H9 (cell line): ENCODE data around the gene HSPB8. TPM values are rescaled to one million over a fixed set of nuclear protein-coding genes. Genes with fewer than 3 reads are reported as not detected.

Experiments used
- DNase-seq: peaks from one replicate; pipeline ENCODE4 v3.0.0-alpha.2; 2017
- H2AFZ ChIP-seq: one replicate; pipeline ENCODE4 v1.6.1; 2013; ENCODE audit warnings: mild to moderate bottlenecking, low read length, control low read depth, moderate library complexity
- H2AK5ac ChIP-seq: 2 replicates; pipeline ENCODE4 v1.6.1; 2013; ENCODE audit warnings: low read length, control low read depth, mixed read lengths; ENCODE audit not compliant: insufficient read length
- H2BK120ac ChIP-seq: one replicate; pipeline ENCODE4 v1.6.1; 2013; ENCODE audit warnings: low read depth, mild to moderate bottlenecking, low read length, control low read depth, inconsistent platforms; ENCODE audit not compliant: poor library complexity, severe bottlenecking
- H2BK12ac ChIP-seq: 2 replicates; pipeline ENCODE4 v1.6.1; 2013; ENCODE audit warnings: low read length, control low read depth, mixed read lengths, low read depth; ENCODE audit not compliant: insufficient read length
- H2BK15ac ChIP-seq: 2 replicates; pipeline ENCODE4 v1.6.1; 2013; ENCODE audit warnings: low read depth, low read length, control low read depth
- H2BK20ac ChIP-seq: one replicate; pipeline ENCODE4 v1.6.1; 2013; ENCODE audit warnings: low read depth, mild to moderate bottlenecking, low read length, control low read depth, inconsistent platforms; ENCODE audit not compliant: poor library complexity, severe bottlenecking
- H2BK5ac ChIP-seq: 2 replicates; pipeline ENCODE4 v1.6.1; 2013; ENCODE audit warnings: low read length, control low read depth, mixed read lengths; ENCODE audit not compliant: insufficient read length
- H3K14ac ChIP-seq: 2 replicates; pipeline ENCODE4 v1.6.1; 2013; ENCODE audit warnings: low read length, control low read depth; ENCODE audit not compliant: insufficient read depth
- H3K18ac ChIP-seq: 2 replicates; pipeline ENCODE4 v1.6.1; 2013; ENCODE audit warnings: low read depth, mild to moderate bottlenecking, mixed read lengths, low read length, control low read depth; ENCODE audit not compliant: insufficient read length
- H3K23ac ChIP-seq: 2 replicates; pipeline ENCODE4 v1.6.1; 2013; ENCODE audit warnings: low read length, control low read depth, mixed read lengths, low read depth; ENCODE audit not compliant: insufficient read length
- H3K23me2 ChIP-seq: 2 replicates; pipeline ENCODE4 v1.6.1; 2013; ENCODE audit warnings: low read depth, mild to moderate bottlenecking, mixed read lengths, low read length, control low read depth; ENCODE audit not compliant: insufficient read length, poor library complexity, severe bottlenecking
- H3K27ac ChIP-seq: 2 replicates; pipeline ENCODE4 v1.5.1; 2013; ENCODE audit warnings: low read length, control low read depth, mixed read lengths, low read depth; ENCODE audit not compliant: insufficient read length
- H3K27me3 ChIP-seq: 2 replicates; pipeline ENCODE4 v1.6.1; 2013; ENCODE audit warnings: low read length, control low read depth, inconsistent platforms; ENCODE audit not compliant: insufficient read depth
- H3K4ac ChIP-seq: 2 replicates; pipeline ENCODE4 v1.6.1; 2013; ENCODE audit warnings: low read depth, mild to moderate bottlenecking, control low read depth, inconsistent platforms, low read length, moderate library complexity
- H3K4me1 ChIP-seq: 2 replicates; pipeline ENCODE4 v1.6.1; 2013; ENCODE audit warnings: low read length, control low read depth, inconsistent platforms; ENCODE audit not compliant: insufficient read depth
- H3K4me2 ChIP-seq: 2 replicates; pipeline ENCODE4 v1.6.1; 2013; ENCODE audit warnings: low read length, control low read depth, mixed read lengths; ENCODE audit not compliant: insufficient read length, insufficient read depth
- H3K56ac ChIP-seq: 2 replicates; pipeline ENCODE4 v1.6.1; 2013; ENCODE audit warnings: low read depth, mild to moderate bottlenecking, mixed read lengths, low read length, control low read depth; ENCODE audit not compliant: insufficient read length
- H3K79me1 ChIP-seq: 2 replicates; pipeline ENCODE4 v1.6.1; 2013; ENCODE audit warnings: low read depth, mild to moderate bottlenecking, moderate library complexity, low read length, control low read depth, inconsistent platforms; ENCODE audit not compliant: insufficient read depth, poor library complexity, severe bottlenecking
- H3K79me2 ChIP-seq: 2 replicates; pipeline ENCODE4 v1.6.1; 2013; ENCODE audit warnings: low read length, control low read depth, inconsistent platforms; ENCODE audit not compliant: insufficient read depth
- H3K9ac ChIP-seq: 2 replicates; pipeline ENCODE4 v1.6.1; 2013; ENCODE audit warnings: low read length, control low read depth, mixed read lengths; ENCODE audit not compliant: insufficient read length; ENCODE audit errors: extremely low read depth
- H3K9me3 ChIP-seq: one replicate; pipeline ENCODE4 v1.6.1; 2013; ENCODE audit warnings: low read depth, low read length, inconsistent platforms; ENCODE audit not compliant: control insufficient read depth
- H3T11ph ChIP-seq: one replicate; pipeline ENCODE4 v1.6.1; 2013; ENCODE audit warnings: mild to moderate bottlenecking, low read length, control low read depth, inconsistent platforms
- H4K20me1 ChIP-seq: one replicate; pipeline ENCODE4 v1.6.1; 2013; ENCODE audit not compliant: control insufficient read depth, insufficient read length, insufficient read depth
- H4K5ac ChIP-seq: 2 replicates; pipeline ENCODE4 v1.6.1; 2013; ENCODE audit warnings: low read depth, mild to moderate bottlenecking, mixed read lengths, low read length, control low read depth; ENCODE audit not compliant: insufficient read length
- H4K8ac ChIP-seq: replicated peaks from 2 replicates; pipeline ENCODE4 v1.6.1; 2013; ENCODE audit warnings: low read length, control low read depth, mixed read lengths, low read depth; ENCODE audit not compliant: insufficient read length
- H4K91ac ChIP-seq: 2 replicates; pipeline ENCODE4 v1.6.1; 2013; ENCODE audit warnings: low read depth, mild to moderate bottlenecking, moderate library complexity, mixed read lengths, low read length, control low read depth; ENCODE audit not compliant: insufficient read length
- H3K27ac Mint-ChIP-seq, 3 experiments: 2 replicates in 2 of 3; 3 replicates in 1 of 3; pipeline ENCODE4 v1.8.0; 2020 to 2021; ENCODE audit warnings: mixed read lengths in 3 of 3, mild to moderate bottlenecking in 1 of 3, moderate library complexity in 1 of 3
- H3K27me3 Mint-ChIP-seq: 2 replicates; pipeline ENCODE4 v1.8.0; 2021; ENCODE audit warnings: low read depth, mild to moderate bottlenecking, moderate library complexity, mixed read lengths
- H3K36me3 Mint-ChIP-seq, 3 experiments: 2 replicates in 2 of 3; 3 replicates in 1 of 3; pipeline ENCODE4 v1.8.0; 2020 to 2021; ENCODE audit warnings: low read depth in 3 of 3, mixed read lengths in 3 of 3; ENCODE audit not compliant: insufficient read depth in 1 of 3
- H3K4me1 Mint-ChIP-seq, 2 experiments: 2 replicates each; pipeline ENCODE4 v1.8.0; 2020; ENCODE audit warnings: mixed read lengths in 2 of 2
- H3K4me3 Mint-ChIP-seq, 2 experiments: 2 replicates in 1 of 2; 3 replicates in 1 of 2; pipeline ENCODE4 v1.8.0; 2020 to 2021; ENCODE audit warnings: mild to moderate bottlenecking in 2 of 2, mixed read lengths in 2 of 2, moderate library complexity in 1 of 2
- H3K9me3 Mint-ChIP-seq, 2 experiments: 2 replicates in 1 of 2; 3 replicates in 1 of 2; pipeline ENCODE4 v1.8.0; 2020; ENCODE audit warnings: mild to moderate bottlenecking in 2 of 2, mixed read lengths in 2 of 2, moderate library complexity in 1 of 2
- CTCF ChIP-seq: fragments of 200-600 bp; sonication (generic); conservative IDR thresholded peaks from 3 replicates; pipeline ENCODE4 v1.8.0; 2021; ENCODE audit warnings: antibody characterized with exemption, mild to moderate bottlenecking
- WGBS: extraction: QIAGEN DNeasy Blood & Tissue Kit; methylation state at CpG from one replicate; pipeline ENCODE4 v1.1.7; 2013; ENCODE audit warnings: missing lambda C conversion rate, low lambda C conversion rate, mixed read lengths; ENCODE audit not compliant: insufficient read length; ENCODE audit errors: extremely low coverage; 5-methylcytosine and 5-hydroxymethylcytosine counted together
- total RNA-seq: library from RNA; stranded (reverse); gene quantifications from 2 replicates; pipeline ENCODE4 v1.2.1, GENCODE V29; 2021

Gene HSPB8
- total RNA-seq, 1 experiment from 2014 or later = 3.0 TPM

GRCh38 chr12:119158402-119158801 lies 20.3 kb upstream of the HSPB8 start:
- peaks cover 9% of the 10 kb centered on the region for H3K23me2 ChIP-seq
- H3K23ac ChIP-seq = no peak overlapping the region
- no peak overlapping the region for H2BK120ac ChIP-seq
- no peak overlapping the region for H4K5ac ChIP-seq
- H3K27me3 Mint-ChIP-seq = peaks cover 3% of the 10 kb centered on the region
- H3K27ac ChIP-seq = no peak overlapping the region
- H2BK20ac ChIP-seq = no peak overlapping the region
- H4K8ac ChIP-seq = no peak overlapping the region
- H3K9ac ChIP-seq = no peak overlapping the region
- DNase-seq = no peak
- peaks cover 9 to 22% of the 10 kb centered on the region in 2 experiments for H3K4me1 Mint-ChIP-seq
- H3K9me3 ChIP-seq = no peaks in the 10 kb centered on the region
- no peak overlapping the region for H3K18ac ChIP-seq
- H2BK5ac ChIP-seq = no peak overlapping the region
- H3T11ph ChIP-seq = no peak overlapping the region
- WGBS = no CpG with 5 or more reads among the region's 7 CpGs
- H3K9me3 Mint-ChIP-seq = no peaks in the 10 kb centered on the region; a peak in 1 of 5 replicates
- no peak overlapping the region for H2BK15ac ChIP-seq
- no peaks in the 10 kb centered on the region for H3K27me3 ChIP-seq
- no peak overlapping the region for H3K56ac ChIP-seq
- H2BK12ac ChIP-seq = no peak overlapping the region
- H3K4me2 ChIP-seq = no peak overlapping the region
- H3K27ac Mint-ChIP-seq = no peak overlapping the region
- H3K79me2 ChIP-seq = no peaks in the 10 kb centered on the region
- peaks cover 7 to 10% (median 7%) of the 10 kb centered on the region in 3 experiments; a peak in 3 of 7 replicates for H3K36me3 Mint-ChIP-seq
- no peak overlapping the region for H4K91ac ChIP-seq
- no peaks in the 10 kb centered on the region for H4K20me1 ChIP-seq
- no peak overlapping the region for H3K14ac ChIP-seq
- no peak overlapping the region for H3K4me3 Mint-ChIP-seq
- H2AFZ ChIP-seq = no peak overlapping the region
- TF ChIP-seq CTCF = no peak
- no peak overlapping the region for H2AK5ac ChIP-seq
- peaks cover 4% of the 10 kb centered on the region; the same call in 1 of the 2 replicates for H3K4me1 ChIP-seq
- H3K79me1 ChIP-seq = no peaks in the 10 kb centered on the region
- no peak overlapping the region for H3K4ac ChIP-seq
